ENCODE results near the gene CARNS1.
"Not testable (repeated sequence)": the region's sequence is repeated elsewhere in the genome, so short reads cannot be mapped to it uniquely, and the experiment has no call there.

The CARNS1 gene

GRCh38 chr11:67445515-67445914 lies 30.0 kb downstream of the CARNS1 start:
- no peak for DNase-seq

- no peak for DNase-seq
Measured at GRCh38 chr11:67448220-67448609, 32.7 kb downstream of the CARNS1 start.

GRCh38 chr11:67449116-67449844 lies 33.8 kb downstream of the CARNS1 start:
- DNase-seq, result peak; percentile 74 to 82

GRCh38 chr11:67450796-67451657 lies 35.5 kb downstream of the CARNS1 start:
- DNase-seq, result no peak

- no peak for DNase-seq
Measured at GRCh38 chr11:67451658-67451976, 36.1 kb downstream of the CARNS1 start.

GRCh38 chr11:67452141-67452952 lies 36.9 kb downstream of the CARNS1 start, which contains the start of gene GPR152:
Gene GPR152 (minus strand): TSS chr11:67452729. CDS start chr11:67452724, 5 bp downstream.
- DNase-seq, result peak in 1 of 2 donors; percentile 30

GRCh38 chr11:67453816-67454732 lies 38.6 kb downstream of the CARNS1 start:
- no peak for DNase-seq

GRCh38 chr11:67455054-67455453 lies 39.6 kb downstream of the CARNS1 start, which contains the start of gene CABP4:
Gene CABP4 (plus strand): TSS chr11:67455354. CDS start chr11:67455424, 70 bp downstream.
- no peak for DNase-seq

GRCh38 chr11:67456068-67456705 lies 40.7 kb downstream of the CARNS1 start:
- DNase-seq, result no peak

- DNase-seq, result no peak
Measured at GRCh38 chr11:67457453-67457852, 42.0 kb downstream of the CARNS1 start.

- no peak for DNase-seq
Measured at GRCh38 chr11:67458266-67458665, 42.8 kb downstream of the CARNS1 start.

GRCh38 chr11:67463186-67463585 lies 47.7 kb downstream of the CARNS1 start:
- no peak for DNase-seq

GRCh38 chr11:67463680-67464410 lies 48.4 kb downstream of the CARNS1 start:
- peak; percentile 86 to 89 for DNase-seq

GRCh38 chr11:67464411-67465188 lies 49.1 kb downstream of the CARNS1 start:
- DNase-seq, result peak; percentile 83 to 89

- no peak for DNase-seq
Measured at GRCh38 chr11:67465189-67465510, 49.7 kb downstream of the CARNS1 start.

GRCh38 chr11:67465530-67465929 lies 50.1 kb downstream of the CARNS1 start:
- DNase-seq, result not testable (repeated sequence)

GRCh38 chr11:67466367-67466766 lies 50.9 kb downstream of the CARNS1 start:
- DNase-seq, result no peak

GRCh38 chr11:67466962-67467771 lies 51.7 kb downstream of the CARNS1 start:
- DNase-seq, result no peak

GRCh38 chr11:67468056-67468455 lies 52.6 kb downstream of the CARNS1 start:
- DNase-seq, result no peak

Data from inflammatory macrophage (primary cell).